ENCODE measurements around the gene ACOT13. TPM values are rescaled to one million over a fixed set of nuclear protein-coding genes. Genes with fewer than 3 reads are reported as not detected.
"Not testable (repeated sequence)": the region's sequence is repeated elsewhere in the genome, so short reads cannot be mapped to it uniquely, and the experiment has no call there.

ACOT13 gene
- total RNA-seq, 4 donors from 2014 or later = 4.8 to 14.7 (median 10.9) TPM

- Histone ChIP-seq H3K36me3 (peaks cover 14% of the 10 kb centered on the region), H3K4me3 (peak overlapping the region; percentile 99), H3K27me3 (no peaks in the 10 kb centered on the region), H3K9me3 (no peaks in the 10 kb centered on the region), H3K27ac (peak overlapping the region; percentile 100), H3K4me1 (peaks cover 39% of the 10 kb centered on the region)
- DNase-seq (ENCODE audit: low spot score in 2 of 2) = peak; percentile 100
- under 1% methylated on average over 59 of the region's 60 CpGs for WGBS
- TF ChIP-seq CTCF (IDR thresholded peaks at IDR 0.05) (no peak), POLR2A (IDR thresholded peaks at IDR 0.05) (peak; percentile 98 to 99), POLR2AphosphoS5 (IDR thresholded peaks at IDR 0.05) (peak; percentile 75 to 97 (median 95))
Measured at GRCh38 chr6:24720604-24721460, 54.0 kb downstream of the ACOT13 start.

GRCh38 chr6:24721461-24722215 lies 54.8 kb downstream of the ACOT13 start:
- H3K9me3 ChIP-seq = no peaks in the 10 kb centered on the region
- H3K4me3 ChIP-seq = peak overlapping the region; percentile 99
- peaks cover 31% of the 10 kb centered on the region for H3K4me1 ChIP-seq
- no peaks in the 10 kb centered on the region for H3K27me3 ChIP-seq
- DNase-seq (ENCODE audit: low spot score in 2 of 2) = no peak
- 3% methylated on average over 24 of the region's 26 CpGs for WGBS
- TF ChIP-seq POLR2AphosphoS5 (IDR thresholded peaks at IDR 0.05) (peak; percentile 14 to 63 (median 62)), CTCF (IDR thresholded peaks at IDR 0.05) (no peak), POLR2A (IDR thresholded peaks at IDR 0.05) (peak; percentile 56 to 63), EP300 (IDR thresholded peaks at IDR 0.05) (no peak)
- H3K36me3 ChIP-seq = peaks cover 6% of the 10 kb centered on the region
- peak overlapping the region; percentile 100 for H3K27ac ChIP-seq

GRCh38 chr6:24723270-24723669 lies 56.4 kb downstream of the ACOT13 start:
- no peak overlapping the region for H3K4me3 ChIP-seq
- H3K27me3 ChIP-seq = no peaks in the 10 kb centered on the region
- no peak for TF ChIP-seq POLR2A (IDR thresholded peaks at IDR 0.05)
- TF ChIP-seq CTCF (IDR thresholded peaks at IDR 0.05) = no peak
- no peak for TF ChIP-seq POLR2AphosphoS5 (IDR thresholded peaks at IDR 0.05)
- no peak for TF ChIP-seq EP300 (IDR thresholded peaks at IDR 0.05)
- H3K27ac ChIP-seq = no peak overlapping the region
- peaks cover 15% of the 10 kb centered on the region for H3K4me1 ChIP-seq
- no peaks in the 10 kb centered on the region for H3K36me3 ChIP-seq
- no peak for DNase-seq (ENCODE audit: low spot score in 2 of 2)
- 92% methylated on average over 3 of the region's 3 CpGs for WGBS
- no peaks in the 10 kb centered on the region for H3K9me3 ChIP-seq

- DNase-seq (ENCODE audit: low spot score in 2 of 2); H3K4me3 ChIP-seq: not testable (repeated sequence)
- WGBS = 89% methylated on average over 3 of the region's 3 CpGs
Measured at GRCh38 chr6:24730653-24731052, 63.8 kb downstream of the ACOT13 start.

GRCh38 chr6:24731456-24732134 lies 64.7 kb downstream of the ACOT13 start:
- 85% methylated on average over 6 of the region's 6 CpGs for WGBS
- H3K4me3 ChIP-seq; H3K36me3 ChIP-seq; H3K4me1 ChIP-seq; H3K27me3 ChIP-seq; DNase-seq (ENCODE audit: low spot score in 2 of 2); H3K27ac ChIP-seq: not testable (repeated sequence)
- peaks cover 10% of the 10 kb centered on the region for H3K9me3 ChIP-seq

More at GRCh38 chr6:24730653-24731052, 63.8 kb downstream of the ACOT13 start:
- not testable (repeated sequence) for H3K4me1 ChIP-seq, H3K27ac ChIP-seq, H3K36me3 ChIP-seq, H3K27me3 ChIP-seq
- H3K9me3 ChIP-seq = peaks cover 10% of the 10 kb centered on the region

- DNase-seq (ENCODE audit: low spot score in 2 of 2) = no peak
- TF ChIP-seq CTCF (IDR thresholded peaks at IDR 0.05) (no peak), POLR2A (IDR thresholded peaks at IDR 0.05) (no peak), POLR2AphosphoS5 (IDR thresholded peaks at IDR 0.05) (no peak), EP300 (IDR thresholded peaks at IDR 0.05) (no peak)
- Histone ChIP-seq H3K36me3 (no peaks in the 10 kb centered on the region), H3K4me3 (no peak overlapping the region), H3K27me3 (peaks cover 3% of the 10 kb centered on the region), H3K27ac (no peak overlapping the region), H3K9me3 (peaks cover 10% of the 10 kb centered on the region), H3K4me1 (peaks cover 4% of the 10 kb centered on the region)
- WGBS = 91% methylated on average over 1 of the region's 1 CpG
Measured at GRCh38 chr6:24734166-24734565, 67.3 kb downstream of the ACOT13 start.

- not testable (repeated sequence) for H3K27ac ChIP-seq; DNase-seq (ENCODE audit: low spot score in 2 of 2); H3K4me3 ChIP-seq; H3K4me1 ChIP-seq; H3K36me3 ChIP-seq; H3K27me3 ChIP-seq
- WGBS = 91% methylated on average over 4 of the region's 4 CpGs
- H3K9me3 ChIP-seq = peaks cover 10% of the 10 kb centered on the region
Measured at GRCh38 chr6:24734710-24735109, 67.8 kb downstream of the ACOT13 start.
